ENCODE measurements around the gene GPC3. TPM values are rescaled to one million over a fixed set of nuclear protein-coding genes. Genes with fewer than 3 reads are reported as not detected.
"Not testable (repeated sequence)": the region's sequence is repeated elsewhere in the genome, so short reads cannot be mapped to it uniquely, and the experiment has no call there.

Gene GPC3
- total RNA-seq, 1 donor from 2014 or later, result not detected

- intact Hi-C loops (cut with micrococcal nuclease), result no loop called here
- H3K4me1 Mint-ChIP-seq, result peaks cover 2% of the 10 kb centered on the region
- TF ChIP-seq CTCF (IDR thresholded peaks at IDR 0.05), result no peak
- ATAC-seq (ENCODE audit: low read depth), result no peak
- H3K27ac Mint-ChIP-seq, result no peak overlapping the region
- DNase-seq, result no peak
- no peaks in the 10 kb centered on the region for H3K9me3 Mint-ChIP-seq
- no peaks in the 10 kb centered on the region for H3K27me3 Mint-ChIP-seq
- CTCF ChIA-PET, result no interaction called here
- no peak overlapping the region for H3K4me3 Mint-ChIP-seq
- H3K36me3 Mint-ChIP-seq (ENCODE audit: low read depth), result no peaks in the 10 kb centered on the region
- POLR2A ChIA-PET, result no interaction called here
These were observed 262.6 kb downstream of the GPC3 start for GRCh38 chrX:133722756-133723155.

- H3K4me1 Mint-ChIP-seq; DNase-seq; H3K36me3 Mint-ChIP-seq (ENCODE audit: low read depth); ATAC-seq (ENCODE audit: low read depth); H3K27me3 Mint-ChIP-seq; CTCF ChIA-PET; POLR2A ChIA-PET; H3K9me3 Mint-ChIP-seq; H3K27ac Mint-ChIP-seq; H3K4me3 Mint-ChIP-seq; intact Hi-C loops (cut with micrococcal nuclease): not testable (repeated sequence)
These were observed 265.1 kb downstream of the GPC3 start for GRCh38 chrX:133720269-133720668.

GRCh38 chrX:133715715-133716114 lies 269.7 kb downstream of the GPC3 start:
- ATAC-seq (ENCODE audit: low read depth), result no peak
- TF ChIP-seq CTCF (IDR thresholded peaks at IDR 0.05), result no peak
- Mint-ChIP-seq H3K36me3 (ENCODE audit: low read depth) (no peaks in the 10 kb centered on the region), H3K4me1 (no peaks in the 10 kb centered on the region), H3K27me3 (no peaks in the 10 kb centered on the region), H3K9me3 (no peaks in the 10 kb centered on the region), H3K27ac (no peak overlapping the region), H3K4me3 (no peak overlapping the region)
- CTCF ChIA-PET, result no interaction called here
- DNase-seq, result no peak
- intact Hi-C loops (cut with micrococcal nuclease), result no loop called here
- POLR2A ChIA-PET, result no interaction called here

GRCh38 chrX:133709501-133709900 lies 275.9 kb downstream of the GPC3 start:
- CTCF ChIA-PET, result no interaction called here
- no peaks in the 10 kb centered on the region for H3K9me3 Mint-ChIP-seq
- intact Hi-C loops (cut with micrococcal nuclease), result no loop called here

GRCh38 chrX:133706890-133707289 lies 278.5 kb downstream of the GPC3 start:
- Mint-ChIP-seq H3K9me3 (no peaks in the 10 kb centered on the region), H3K4me3 (no peak overlapping the region), H3K4me1 (no peaks in the 10 kb centered on the region), H3K36me3 (ENCODE audit: low read depth) (no peaks in the 10 kb centered on the region), H3K27me3 (peaks cover 5% of the 10 kb centered on the region), H3K27ac (no peak overlapping the region)
- TF ChIP-seq CTCF (IDR thresholded peaks at IDR 0.05), result no peak
- ATAC-seq (ENCODE audit: low read depth), result no peak
- DNase-seq, result no peak
- ChIA-PET POLR2A (no interaction called here), CTCF (no interaction called here)
- intact Hi-C loops (cut with micrococcal nuclease), result no loop called here

More at GRCh38 chrX:133709501-133709900, 275.9 kb downstream of the GPC3 start:
- Mint-ChIP-seq H3K27ac (no peak overlapping the region), H3K27me3 (peaks cover 5% of the 10 kb centered on the region), H3K4me1 (no peaks in the 10 kb centered on the region), H3K36me3 (ENCODE audit: low read depth) (no peaks in the 10 kb centered on the region), H3K4me3 (no peak overlapping the region)
- ATAC-seq (ENCODE audit: low read depth), result no peak
- DNase-seq, result no peak
- POLR2A ChIA-PET, result no interaction called here
- TF ChIP-seq CTCF (IDR thresholded peaks at IDR 0.05), result no peak

- Mint-ChIP-seq H3K36me3 (ENCODE audit: low read depth) (no peaks in the 10 kb centered on the region), H3K27ac (no peak overlapping the region), H3K27me3 (peaks cover 5% of the 10 kb centered on the region), H3K9me3 (no peaks in the 10 kb centered on the region), H3K4me1 (no peaks in the 10 kb centered on the region), H3K4me3 (no peak overlapping the region)
- DNase-seq (no peak), ATAC-seq (ENCODE audit: low read depth) (no peak)
- ChIA-PET CTCF (no interaction called here), POLR2A (no interaction called here)
- TF ChIP-seq CTCF (IDR thresholded peaks at IDR 0.05), result no peak
- intact Hi-C loops (cut with micrococcal nuclease), result no loop called here
These were observed 283.2 kb downstream of the GPC3 start for GRCh38 chrX:133702230-133702629.

All from activated B cell treated with CpG ODN at 0.5 μM for 24 hours (primary cell).